Left ventricle myocardium inferior (tissue), 1 donor: ENCODE data around the gene HNRNPH3. TPM values are rescaled to one million over a fixed set of nuclear protein-coding genes. Genes with fewer than 3 reads are reported as not detected.
A peak's percentile ranks its signal among the peaks of the same experiment; 100 is the strongest.

Experiments used
- DNase-seq: peaks from one replicate; pipeline ENCODE4 v3.0.0-alpha.2; 2020
- H3K27ac ChIP-seq: fragments of 200-600 bp; replicated peaks from 2 replicates; pipeline ENCODE4 v1.8.0; 2021
- H3K27me3 ChIP-seq: fragments of 200-600 bp; 2 replicates; pipeline ENCODE4 v1.8.0; 2021; ENCODE audit warnings: low read depth
- H3K36me3 ChIP-seq: fragments of 200-600 bp; 2 replicates; pipeline ENCODE4 v1.8.0; 2021
- H3K4me1 ChIP-seq: fragments of 200-600 bp; 2 replicates; pipeline ENCODE4 v1.8.0; 2021
- H3K4me3 ChIP-seq: fragments of 200-600 bp; 2 replicates; pipeline ENCODE4 v1.8.0; 2021; ENCODE audit warnings: mild to moderate bottlenecking, moderate library complexity
- H3K9me3 ChIP-seq: fragments of 200-600 bp; replicated peaks from 2 replicates; pipeline ENCODE4 v1.8.0; 2021
- CTCF ChIP-seq: fragments of 200-600 bp; IDR thresholded peaks from 2 replicates; pipeline ENCODE4 v1.8.0; 2021; ENCODE audit warnings: antibody characterized with exemption, mild to moderate bottlenecking, borderline replicate concordance
- intact Hi-C: fragments of 100-400 bp; cut with micrococcal nuclease; formaldehyde crosslinking; loops from one replicate; pipeline ENCODE4 v1.11.0; 2022
- total RNA-seq: library from RNA; stranded (reverse); fragmentation: NEBNext Ultra II Directional; extraction: Animal tissue kit (Norgen Biotek cat#: 25700); gene quantifications from one replicate; pipeline ENCODE4 v1.2.1, GENCODE V29; 2021
- donor health status: DM: no; HTN: yes; CAD: no; lungs with severe emphysema.

The HNRNPH3 gene
- total RNA-seq, 1 donor from 2014 or later = 138 TPM

- H3K9me3 ChIP-seq = no peaks in the 10 kb centered on the region
- peak overlapping the region; percentile 78 for H3K27ac ChIP-seq
- H3K4me3 ChIP-seq = peak overlapping the region; percentile 30
- peaks cover 32% of the 10 kb centered on the region for H3K4me1 ChIP-seq
- no peaks in the 10 kb centered on the region for H3K36me3 ChIP-seq
- intact Hi-C loops = no loop called here
- H3K27me3 ChIP-seq = no peaks in the 10 kb centered on the region
- no peak for DNase-seq
- no peak for TF ChIP-seq CTCF
These were observed 3.7 kb upstream of the HNRNPH3 start for GRCh38 chr10:68327889-68328786.

- peak overlapping the region; percentile 78 for H3K27ac ChIP-seq
These were observed 2.4 kb upstream of the HNRNPH3 start for GRCh38 chr10:68329506-68329861.

GRCh38 chr10:68330852-68331454 lies 911 bp upstream of the HNRNPH3 start:
- DNase-seq = peak; percentile 20
- no peaks in the 10 kb centered on the region for H3K9me3 ChIP-seq
- peak overlapping the region; percentile 99 for H3K27ac ChIP-seq
- intact Hi-C loops = no loop called here
- no peaks in the 10 kb centered on the region for H3K27me3 ChIP-seq
- no peak for TF ChIP-seq CTCF
- H3K4me1 ChIP-seq = peaks cover 60% of the 10 kb centered on the region
- peak overlapping the region; percentile 94 for H3K4me3 ChIP-seq
- no peaks in the 10 kb centered on the region for H3K36me3 ChIP-seq

More at GRCh38 chr10:68329506-68329861, 2.4 kb upstream of the HNRNPH3 start:
- no peaks in the 10 kb centered on the region for H3K9me3 ChIP-seq
- H3K27me3 ChIP-seq = no peaks in the 10 kb centered on the region
- TF ChIP-seq CTCF = no peak
- H3K4me3 ChIP-seq = no peak overlapping the region
- H3K36me3 ChIP-seq = no peaks in the 10 kb centered on the region
- H3K4me1 ChIP-seq = peaks cover 45% of the 10 kb centered on the region
- DNase-seq = no peak
- intact Hi-C loops = no loop called here

- H3K36me3 ChIP-seq = no peaks in the 10 kb centered on the region
- peaks cover 75% of the 10 kb centered on the region for H3K4me1 ChIP-seq
- peak within 1 kb of the TSS; percentile 99 for H3K27ac ChIP-seq
- no peaks in the 10 kb centered on the region for H3K9me3 ChIP-seq
- peak; percentile 72 for DNase-seq
- peak; percentile 56 for TF ChIP-seq CTCF
- intact Hi-C loops = no loop called here
- no peaks in the 10 kb centered on the region for H3K27me3 ChIP-seq
- H3K4me3 ChIP-seq = peak within 1 kb of the TSS; percentile 94
These were observed 594 bp downstream of the HNRNPH3 start, which contains the start of gene PBLD for GRCh38 chr10:68332259-68333057. PBLD (minus strand) TSS chr10:68332928; CDS start chr10:68306844, 26,084 bp downstream.

GRCh38 chr10:68333058-68333395 lies 1.2 kb downstream of the HNRNPH3 start:
- intact Hi-C loops = no loop called here
- peak overlapping the region; percentile 94 for H3K4me3 ChIP-seq
- TF ChIP-seq CTCF = no peak
- H3K27ac ChIP-seq = peak overlapping the region; percentile 99
- DNase-seq = no peak
- H3K27me3 ChIP-seq = no peaks in the 10 kb centered on the region
- H3K4me1 ChIP-seq = peaks cover 81% of the 10 kb centered on the region
- H3K36me3 ChIP-seq = no peaks in the 10 kb centered on the region
- H3K9me3 ChIP-seq = no peaks in the 10 kb centered on the region
